Endodermal cell (in vitro differentiated cells): ENCODE results near the gene SCAPER. TPM values are rescaled to one million over a fixed set of nuclear protein-coding genes. Genes with fewer than 3 reads are reported as not detected.

Experiments
- DNase-seq: peaks from one replicate; pipeline ENCODE4 v3.0.0-alpha.2; 2017
- H3K27ac ChIP-seq: 2 replicates; pipeline ENCODE4 v1.5.1; 2013; ENCODE audit warnings: mild to moderate bottlenecking, low read depth, low read length, moderate library complexity
- H3K27me3 ChIP-seq: 2 replicates; pipeline ENCODE4 v1.6.1; 2013; ENCODE audit warnings: mild to moderate bottlenecking, low read length, moderate library complexity; ENCODE audit not compliant: insufficient read depth, control insufficient read depth, poor library complexity, severe bottlenecking
- H3K36me3 ChIP-seq: 2 replicates; pipeline ENCODE4 v1.7.0; 2013; ENCODE audit warnings: mild to moderate bottlenecking, low read length, moderate library complexity; ENCODE audit not compliant: control insufficient read depth, insufficient read depth
- H3K4me1 ChIP-seq: one replicate; pipeline ENCODE4 v1.7.0; 2013; ENCODE audit warnings: low read length; ENCODE audit not compliant: control insufficient read depth, insufficient read depth
- H3K4me3 ChIP-seq: 2 replicates; pipeline ENCODE4 v1.5.1; 2013; ENCODE audit warnings: mild to moderate bottlenecking, low read length, moderate library complexity
- H3K9ac ChIP-seq: 2 replicates; pipeline ENCODE4 v1.6.1; 2013; ENCODE audit warnings: mild to moderate bottlenecking, low read length, moderate library complexity; ENCODE audit not compliant: poor library complexity, severe bottlenecking; ENCODE audit errors: extremely low read depth
- H3K9me3 ChIP-seq: 2 replicates; pipeline ENCODE4 v1.6.1; 2013; ENCODE audit warnings: mild to moderate bottlenecking, low read length, moderate library complexity; ENCODE audit not compliant: control insufficient read depth
- H3K27ac Mint-ChIP-seq: 2 replicates; pipeline ENCODE4 v1.8.0; 2020; ENCODE audit warnings: mixed read lengths
- H3K27me3 Mint-ChIP-seq: 2 replicates; pipeline ENCODE4 v1.8.0; 2021; ENCODE audit warnings: mild to moderate bottlenecking, mixed read lengths; ENCODE audit not compliant: insufficient read depth
- H3K36me3 Mint-ChIP-seq: 2 replicates; pipeline ENCODE4 v1.8.0; 2020; ENCODE audit warnings: low read depth, mixed read lengths
- H3K4me1 Mint-ChIP-seq: 2 replicates; pipeline ENCODE4 v1.8.0; 2020; ENCODE audit warnings: mixed read lengths
- H3K4me3 Mint-ChIP-seq: 2 replicates; pipeline ENCODE4 v1.8.0; 2020; ENCODE audit warnings: mild to moderate bottlenecking, moderate library complexity, mixed read lengths
- H3K9me3 Mint-ChIP-seq: 2 replicates; pipeline ENCODE4 v1.8.0; 2020; ENCODE audit warnings: mild to moderate bottlenecking, mixed read lengths
- CTCF ChIP-seq: fragments of 200-600 bp; sonication (generic); conservative IDR thresholded peaks from 2 replicates; pipeline ENCODE4 v1.5.0; 2021; ENCODE audit warnings: antibody characterized with exemption, mild to moderate bottlenecking
- WGBS, 2 experiments: methylation state at CpG; one replicate each; pipeline versions ENCODE4 v1.1.5 to v1.1.7; 2013; ENCODE audit warnings: missing lambda C conversion rate in 2 of 2, mixed read lengths in 1 of 2; ENCODE audit not compliant: insufficient coverage in 1 of 2, insufficient read length in 1 of 2; 5-methylcytosine and 5-hydroxymethylcytosine counted together
- total RNA-seq, 2 donors: library from RNA; stranded (reverse); fragmentation: NEBNext Ultra II Directional in 1 of 2; extraction: Animal tissue kit (Norgen Biotek cat#: 25700) in 1 of 2; gene quantifications; 2 replicates in 1 of 2; 3 replicates in 1 of 2; pipeline ENCODE4 v1.2.1, GENCODE V29; 2021

The SCAPER gene
- total RNA-seq, 2 donors from 2014 or later: 8.9 to 12.2 TPM

GRCh38 chr15:76460871-76461270, 444.3 kb downstream of the SCAPER start:
- WGBS, 2 experiments: 88% methylated on average over 1 of the region's 1 CpG; no CpG with 5 or more reads in 1 of the 2 experiments
- no peak for DNase-seq

GRCh38 chr15:76460347-76460746, 444.8 kb downstream of the SCAPER start:
- Mint-ChIP-seq H3K27me3 (no peaks in the 10 kb centered on the region), H3K36me3 (peaks cover 2% of the 10 kb centered on the region), H3K4me1 (no peaks in the 10 kb centered on the region), H3K27ac (no peak overlapping the region), H3K4me3 (no peak overlapping the region), H3K9me3 (peaks cover 4% of the 10 kb centered on the region)
- WGBS, 2 experiments: 94 to 100% methylated on average over 2 of the region's 3 CpGs
- H3K36me3 ChIP-seq: no peaks in the 10 kb centered on the region
- H3K27me3 ChIP-seq: peaks cover 5% of the 10 kb centered on the region
- TF ChIP-seq CTCF: no peak
- no peak overlapping the region for H3K27ac ChIP-seq
- no peak overlapping the region for H3K9ac ChIP-seq
- no peaks in the 10 kb centered on the region for H3K4me1 ChIP-seq
- H3K4me3 ChIP-seq: no peak overlapping the region
- peaks cover 13% of the 10 kb centered on the region for H3K9me3 ChIP-seq
- no peak for DNase-seq

More at GRCh38 chr15:76460871-76461270, 444.3 kb downstream of the SCAPER start:
- Histone ChIP-seq H3K27ac (no peak overlapping the region), H3K4me1 (no peaks in the 10 kb centered on the region), H3K9ac (no peak overlapping the region), H3K9me3 (peaks cover 18% of the 10 kb centered on the region), H3K4me3 (no peak overlapping the region), H3K27me3 (peaks cover 5% of the 10 kb centered on the region), H3K36me3 (no peaks in the 10 kb centered on the region)
- no peak for TF ChIP-seq CTCF
- Mint-ChIP-seq H3K4me1 (no peaks in the 10 kb centered on the region), H3K4me3 (no peak overlapping the region), H3K36me3 (peaks cover 2% of the 10 kb centered on the region), H3K9me3 (peaks cover 10% of the 10 kb centered on the region), H3K27ac (no peak overlapping the region), H3K27me3 (no peaks in the 10 kb centered on the region)

GRCh38 chr15:76451540-76451939, 453.6 kb downstream of the SCAPER start:
- Histone ChIP-seq H3K9me3 (no peaks in the 10 kb centered on the region), H3K27me3 (no peaks in the 10 kb centered on the region), H3K4me1 (no peaks in the 10 kb centered on the region), H3K4me3 (no peak overlapping the region), H3K36me3 (no peaks in the 10 kb centered on the region), H3K27ac (no peak overlapping the region), H3K9ac (no peak overlapping the region)
- Mint-ChIP-seq H3K9me3 (no peaks in the 10 kb centered on the region), H3K36me3 (no peaks in the 10 kb centered on the region), H3K4me1 (no peaks in the 10 kb centered on the region), H3K27me3 (no peaks in the 10 kb centered on the region), H3K27ac (no peak overlapping the region), H3K4me3 (no peak overlapping the region)
- TF ChIP-seq CTCF: no peak
- 80 to 83% methylated on average over 1 of the region's 1 CpG for WGBS, 2 experiments
- DNase-seq: no peak
